CD4-positive, alpha-beta T cell treated with Interleukin-4 for 4 hours (primary cell): ENCODE results near the gene SEMA3F.

Experiments
- DNase-seq: peaks from one replicate; pipeline ENCODE4 v3.0.0-alpha.2; 2020

The SEMA3F gene

DNA sequence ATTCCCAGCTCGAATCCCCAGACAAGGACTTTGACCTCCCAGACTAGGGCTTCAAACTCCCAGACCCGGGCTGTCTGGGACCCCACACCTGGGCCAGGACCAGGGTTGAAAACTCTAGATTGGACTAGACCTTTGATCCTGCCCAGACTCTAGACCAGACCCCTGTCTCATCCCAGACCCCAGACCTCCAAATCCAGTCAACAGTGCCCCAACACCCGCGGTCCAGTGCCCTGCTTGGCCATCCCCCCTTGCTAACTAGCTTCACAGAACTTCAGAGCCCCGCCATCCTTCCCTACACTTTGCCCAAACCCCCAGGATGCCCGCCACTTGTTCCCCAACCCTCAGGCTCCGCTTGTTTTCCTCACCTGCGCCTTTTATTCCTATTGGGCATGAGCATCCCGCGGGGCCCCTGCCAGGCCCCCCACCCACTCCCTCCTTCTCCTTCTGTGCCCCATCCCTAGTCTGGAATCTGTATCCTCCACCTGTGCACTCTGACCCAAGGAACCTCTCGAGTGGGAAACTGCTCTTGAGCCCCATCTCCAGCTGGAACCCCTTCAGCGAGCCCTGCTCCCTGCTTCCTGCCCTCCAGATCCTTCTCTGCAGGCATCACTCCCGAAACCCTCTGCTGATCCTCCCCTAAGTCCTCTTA, 81.5 kb downstream of the SEMA3F start:
- DNase-seq: no peak

DNA sequence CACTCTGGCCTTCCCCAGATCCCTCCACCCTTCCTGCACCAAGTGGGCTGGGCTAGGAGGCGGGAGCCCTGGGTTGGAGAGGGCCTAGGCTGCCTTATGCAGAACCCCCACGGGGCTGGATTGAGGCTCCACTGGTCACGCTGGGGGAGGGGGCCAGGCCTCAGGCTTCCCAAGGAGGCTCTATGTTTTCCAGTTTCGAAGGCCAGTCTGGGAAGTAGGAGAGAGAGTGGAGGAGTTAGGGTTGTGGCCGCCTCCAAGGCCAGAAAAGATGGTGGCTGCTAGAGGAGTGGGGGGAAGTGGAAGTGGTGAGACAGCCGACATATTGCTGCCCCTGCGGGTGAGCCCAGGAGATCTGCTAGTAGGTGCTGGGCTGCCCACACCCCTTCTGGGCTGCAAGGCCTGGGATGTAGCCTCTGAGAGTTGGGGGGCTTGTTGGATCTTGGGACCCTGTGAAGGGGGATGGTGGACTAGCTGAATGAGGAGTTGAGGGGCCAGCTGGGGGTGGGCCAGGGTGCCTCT, 82.1 kb downstream of the SEMA3F start:
- no peak for DNase-seq

DNA sequence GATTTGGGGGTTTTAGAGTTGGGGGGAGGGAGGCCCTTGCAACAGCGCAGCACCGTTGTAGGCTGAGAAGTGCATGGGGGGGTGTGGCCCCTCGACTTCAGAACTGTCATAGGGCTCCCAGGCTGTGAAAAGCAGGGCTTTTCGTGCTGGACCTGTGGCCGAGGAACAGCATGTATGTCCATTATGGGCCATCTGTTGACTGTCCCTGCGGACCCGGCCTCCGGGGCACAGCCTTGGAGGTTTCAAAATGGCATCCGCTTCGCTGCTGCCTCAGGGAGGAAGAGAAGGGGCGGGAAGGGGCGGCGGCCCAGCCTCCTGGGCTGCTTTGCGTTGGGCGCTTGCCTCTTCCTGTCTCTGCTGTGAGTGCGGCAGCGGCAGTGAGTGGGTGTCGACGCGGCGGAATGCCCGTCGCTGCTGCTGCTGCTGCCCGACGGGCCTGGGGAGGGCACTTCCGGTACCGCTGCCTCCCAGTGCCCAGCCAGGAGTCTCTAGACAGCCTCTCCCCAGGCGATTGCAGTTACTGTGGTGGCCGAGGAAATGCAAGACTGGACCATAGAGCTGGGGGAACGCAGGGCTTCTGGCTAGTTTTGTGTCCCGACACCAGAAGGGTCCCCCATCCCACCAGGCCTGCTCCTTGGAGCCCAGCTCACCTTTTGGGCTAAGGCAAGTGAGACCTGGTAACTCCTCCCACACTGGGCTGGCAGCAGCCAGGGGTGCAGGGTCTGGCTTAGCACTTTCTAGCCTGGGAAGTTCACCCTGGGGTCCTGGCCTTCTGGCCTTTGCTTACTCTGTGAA, 82.8 kb downstream of the SEMA3F start:
- DNase-seq: peak; percentile 85

DNA sequence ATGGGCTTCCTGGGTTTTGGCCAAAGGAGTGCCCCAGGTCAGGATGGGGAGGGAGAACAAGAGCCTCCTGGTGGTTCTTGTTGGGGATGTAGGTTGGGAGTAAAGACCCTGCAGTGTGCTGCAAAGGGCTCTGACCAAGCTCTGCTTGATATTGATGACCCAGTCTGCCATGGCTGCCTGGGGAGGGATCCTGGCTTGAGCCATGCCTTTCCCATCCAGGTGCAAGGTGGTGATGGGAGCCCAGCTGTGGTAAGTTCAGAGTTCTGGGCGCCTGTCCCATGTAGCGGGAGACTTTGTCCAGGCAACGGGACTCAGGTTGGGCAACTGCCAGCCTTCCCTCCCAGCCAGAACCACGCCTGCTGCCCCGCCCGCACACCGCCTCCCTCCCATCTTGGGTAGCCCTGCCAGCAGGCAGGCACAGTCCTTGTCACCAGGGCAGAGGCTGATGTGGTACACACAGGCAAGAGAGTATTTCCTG, 83.5 kb downstream of the SEMA3F start:
- DNase-seq: no peak
